ENCODE results near the gene LTN1.

The LTN1 gene

GRCh38 chr21:28927130-28927529 is 65.5 kb downstream of the LTN1 start:
- Histone ChIP-seq H3K27ac (ENCODE audit: low read length) (no peak overlapping the region), H3K4me3 (ENCODE audit: low read depth in 1 of 2, low read length in 2 of 2) (no peak overlapping the region), H3K9me3 (ENCODE audit: control insufficient read depth in 1 of 2, low read length in 2 of 2) (no peaks in the 10 kb centered on the region), H3K27me3 (ENCODE audit: low read depth, low read length) (no peaks in the 10 kb centered on the region), H3K4me1 (ENCODE audit: control insufficient read depth in 1 of 2, insufficient read depth in 2 of 2, low read length in 2 of 2) (no peaks in the 10 kb centered on the region), H3K36me3 (ENCODE audit: control insufficient read depth in 1 of 2, insufficient read depth in 2 of 2, low read length in 2 of 2) (peaks cover 11 to 12% of the 10 kb centered on the region in 2 donors)

- Histone ChIP-seq H3K27me3 (ENCODE audit: low read depth, low read length) (no peaks in the 10 kb centered on the region), H3K27ac (ENCODE audit: low read length) (no peak overlapping the region), H3K4me3 (ENCODE audit: low read depth in 1 of 2, low read length in 2 of 2) (no peak overlapping the region), H3K9me3 (ENCODE audit: control insufficient read depth in 1 of 2, low read length in 2 of 2) (no peaks in the 10 kb centered on the region), H3K36me3 (ENCODE audit: control insufficient read depth in 1 of 2, insufficient read depth in 2 of 2, low read length in 2 of 2) (peaks cover 0 to under 1% of the 10 kb centered on the region in 2 donors), H3K4me1 (ENCODE audit: control insufficient read depth in 1 of 2, insufficient read depth in 2 of 2, low read length in 2 of 2) (no peaks in the 10 kb centered on the region)
Observed at GRCh38 chr21:28923439-28923975, 69.2 kb downstream of the LTN1 start.

- no peak overlapping the region for H3K4me3 ChIP-seq (ENCODE audit: low read depth in 1 of 2, low read length in 2 of 2)
- no peak overlapping the region for H3K27ac ChIP-seq (ENCODE audit: low read length)
- H3K27me3 ChIP-seq (ENCODE audit: low read depth, low read length): no peaks in the 10 kb centered on the region
- H3K4me1 ChIP-seq (ENCODE audit: control insufficient read depth in 1 of 2, insufficient read depth in 2 of 2, low read length in 2 of 2): no peaks in the 10 kb centered on the region
- no peaks in the 10 kb centered on the region for H3K36me3 ChIP-seq (ENCODE audit: control insufficient read depth in 1 of 2, insufficient read depth in 2 of 2, low read length in 2 of 2)
- no peaks in the 10 kb centered on the region for H3K9me3 ChIP-seq (ENCODE audit: control insufficient read depth in 1 of 2, low read length in 2 of 2)
Observed at GRCh38 chr21:28922368-28922767, 70.3 kb downstream of the LTN1 start.

GRCh38 chr21:28916150-28916893 is 76.4 kb downstream of the LTN1 start:
- H3K9me3 ChIP-seq (ENCODE audit: control insufficient read depth in 1 of 2, low read length in 2 of 2): no peaks in the 10 kb centered on the region
- no peaks in the 10 kb centered on the region for H3K36me3 ChIP-seq (ENCODE audit: control insufficient read depth in 1 of 2, insufficient read depth in 2 of 2, low read length in 2 of 2)
- no peak overlapping the region for H3K4me3 ChIP-seq (ENCODE audit: low read depth in 1 of 2, low read length in 2 of 2)
- no peaks in the 10 kb centered on the region for H3K4me1 ChIP-seq (ENCODE audit: control insufficient read depth in 1 of 2, insufficient read depth in 2 of 2, low read length in 2 of 2)
- H3K27me3 ChIP-seq (ENCODE audit: low read depth, low read length): no peaks in the 10 kb centered on the region
- no peak overlapping the region for H3K27ac ChIP-seq (ENCODE audit: low read length)

GRCh38 chr21:28913071-28913470 is 79.6 kb downstream of the LTN1 start:
- Histone ChIP-seq H3K36me3 (ENCODE audit: control insufficient read depth in 1 of 2, insufficient read depth in 2 of 2, low read length in 2 of 2) (no peaks in the 10 kb centered on the region), H3K27me3 (ENCODE audit: low read depth, low read length) (no peaks in the 10 kb centered on the region), H3K9me3 (ENCODE audit: control insufficient read depth in 1 of 2, low read length in 2 of 2) (no peaks in the 10 kb centered on the region), H3K4me3 (ENCODE audit: low read depth in 1 of 2, low read length in 2 of 2) (no peak overlapping the region), H3K4me1 (ENCODE audit: control insufficient read depth in 1 of 2, insufficient read depth in 2 of 2, low read length in 2 of 2) (no peaks in the 10 kb centered on the region), H3K27ac (ENCODE audit: low read length) (no peak overlapping the region)

GRCh38 chr21:28910280-28910887 is 82.3 kb downstream of the LTN1 start:
- H3K9me3 ChIP-seq (ENCODE audit: control insufficient read depth in 1 of 2, low read length in 2 of 2): no peaks in the 10 kb centered on the region
- no peak overlapping the region for H3K4me3 ChIP-seq (ENCODE audit: low read depth in 1 of 2, low read length in 2 of 2)
- H3K27ac ChIP-seq (ENCODE audit: low read length): no peak overlapping the region
- H3K36me3 ChIP-seq (ENCODE audit: control insufficient read depth in 1 of 2, insufficient read depth in 2 of 2, low read length in 2 of 2): no peaks in the 10 kb centered on the region
- no peaks in the 10 kb centered on the region for H3K27me3 ChIP-seq (ENCODE audit: low read depth, low read length)
- H3K4me1 ChIP-seq (ENCODE audit: control insufficient read depth in 1 of 2, insufficient read depth in 2 of 2, low read length in 2 of 2): no peaks in the 10 kb centered on the region

- no peak overlapping the region for H3K4me3 ChIP-seq (ENCODE audit: low read depth in 1 of 2, low read length in 2 of 2)
- no peaks in the 10 kb centered on the region for H3K4me1 ChIP-seq (ENCODE audit: control insufficient read depth in 1 of 2, insufficient read depth in 2 of 2, low read length in 2 of 2)
- H3K36me3 ChIP-seq (ENCODE audit: control insufficient read depth in 1 of 2, insufficient read depth in 2 of 2, low read length in 2 of 2): no peaks in the 10 kb centered on the region
- no peaks in the 10 kb centered on the region for H3K27me3 ChIP-seq (ENCODE audit: low read depth, low read length)
- no peak overlapping the region for H3K27ac ChIP-seq (ENCODE audit: low read length)
- no peaks in the 10 kb centered on the region for H3K9me3 ChIP-seq (ENCODE audit: control insufficient read depth in 1 of 2, low read length in 2 of 2)
Observed at GRCh38 chr21:28908351-28908750, 84.3 kb downstream of the LTN1 start.

- no peaks in the 10 kb centered on the region for H3K36me3 ChIP-seq (ENCODE audit: control insufficient read depth in 1 of 2, insufficient read depth in 2 of 2, low read length in 2 of 2)
- H3K27me3 ChIP-seq (ENCODE audit: low read depth, low read length): no peaks in the 10 kb centered on the region
- no peak overlapping the region for H3K27ac ChIP-seq (ENCODE audit: low read length)
- no peak overlapping the region for H3K4me3 ChIP-seq (ENCODE audit: low read depth in 1 of 2, low read length in 2 of 2)
- H3K9me3 ChIP-seq (ENCODE audit: control insufficient read depth in 1 of 2, low read length in 2 of 2): no peaks in the 10 kb centered on the region
- no peaks in the 10 kb centered on the region for H3K4me1 ChIP-seq (ENCODE audit: control insufficient read depth in 1 of 2, insufficient read depth in 2 of 2, low read length in 2 of 2)
Observed at GRCh38 chr21:28906841-28907240, 85.8 kb downstream of the LTN1 start.

GRCh38 chr21:28906236-28906635 is 86.4 kb downstream of the LTN1 start:
- H3K27me3 ChIP-seq (ENCODE audit: low read depth, low read length): no peaks in the 10 kb centered on the region
- H3K36me3 ChIP-seq (ENCODE audit: control insufficient read depth in 1 of 2, insufficient read depth in 2 of 2, low read length in 2 of 2): no peaks in the 10 kb centered on the region
- no peaks in the 10 kb centered on the region for H3K9me3 ChIP-seq (ENCODE audit: control insufficient read depth in 1 of 2, low read length in 2 of 2)
- H3K4me3 ChIP-seq (ENCODE audit: low read depth in 1 of 2, low read length in 2 of 2): no peak overlapping the region
- H3K27ac ChIP-seq (ENCODE audit: low read length): no peak overlapping the region
- H3K4me1 ChIP-seq (ENCODE audit: control insufficient read depth in 1 of 2, insufficient read depth in 2 of 2, low read length in 2 of 2): no peaks in the 10 kb centered on the region

- Histone ChIP-seq H3K27ac (ENCODE audit: low read length) (no peak overlapping the region), H3K4me1 (ENCODE audit: control insufficient read depth in 1 of 2, insufficient read depth in 2 of 2, low read length in 2 of 2) (no peaks in the 10 kb centered on the region), H3K9me3 (ENCODE audit: control insufficient read depth in 1 of 2, low read length in 2 of 2) (no peaks in the 10 kb centered on the region), H3K27me3 (ENCODE audit: low read depth, low read length) (no peaks in the 10 kb centered on the region), H3K36me3 (ENCODE audit: control insufficient read depth in 1 of 2, insufficient read depth in 2 of 2, low read length in 2 of 2) (no peaks in the 10 kb centered on the region), H3K4me3 (ENCODE audit: low read depth in 1 of 2, low read length in 2 of 2) (no peak overlapping the region)
Observed at GRCh38 chr21:28904961-28905435, 87.7 kb downstream of the LTN1 start.

GRCh38 chr21:28903448-28903847 is 89.2 kb downstream of the LTN1 start:
- H3K9me3 ChIP-seq (ENCODE audit: control insufficient read depth in 1 of 2, low read length in 2 of 2): no peaks in the 10 kb centered on the region
- no peaks in the 10 kb centered on the region for H3K4me1 ChIP-seq (ENCODE audit: control insufficient read depth in 1 of 2, insufficient read depth in 2 of 2, low read length in 2 of 2)
- H3K27me3 ChIP-seq (ENCODE audit: low read depth, low read length): no peaks in the 10 kb centered on the region
- H3K36me3 ChIP-seq (ENCODE audit: control insufficient read depth in 1 of 2, insufficient read depth in 2 of 2, low read length in 2 of 2): no peaks in the 10 kb centered on the region
- H3K4me3 ChIP-seq (ENCODE audit: low read depth in 1 of 2, low read length in 2 of 2): no peak overlapping the region
- H3K27ac ChIP-seq (ENCODE audit: low read length): no peak overlapping the region
